ENCODE measurements around the gene SLC2A9.
A peak's percentile ranks its signal among the peaks of the same experiment; 100 is the strongest.

The SLC2A9 gene

GRCh38 chr4:10025230-10025806 is 4.0 kb upstream of the SLC2A9 start:
- Histone ChIP-seq H3K9me3 (ENCODE audit: insufficient read depth, low read depth, low read length) (no peaks in the 10 kb centered on the region), H3K36me3 (ENCODE audit: insufficient read depth, low read depth, low read length) (no peaks in the 10 kb centered on the region), H3K27ac (ENCODE audit: low read length) (no peak overlapping the region), H3K4me1 (ENCODE audit: insufficient read depth, low read length) (no peaks in the 10 kb centered on the region), H3K9ac (ENCODE audit: low read depth, low read length) (no peak overlapping the region), H3K27me3 (ENCODE audit: insufficient read depth, low read length) (peaks cover 11% of the 10 kb centered on the region; the same call in 1 of the 2 replicates), H3K4me3 (ENCODE audit: low read length) (no peak overlapping the region)

DNA sequence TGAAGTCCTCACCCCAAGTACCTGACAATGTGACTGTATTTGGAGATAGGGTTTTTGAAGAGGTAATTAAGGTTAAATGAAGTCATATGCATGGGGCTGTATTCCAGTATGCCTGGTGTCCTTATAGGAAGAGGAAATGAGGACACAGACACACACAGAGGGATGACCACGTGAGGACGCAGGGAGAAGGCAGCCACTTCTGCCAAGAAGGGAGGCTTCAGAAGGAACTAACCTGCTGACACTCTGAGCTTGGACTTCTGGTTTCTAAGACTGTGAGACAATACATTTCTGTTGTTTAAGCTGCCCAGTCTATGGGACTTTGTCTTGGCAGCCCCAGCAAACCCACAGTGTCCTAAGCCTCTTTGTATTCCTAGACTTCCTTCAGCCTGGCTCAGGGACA is 3.0 kb upstream of the SLC2A9 start:
- Histone ChIP-seq H3K4me3 (ENCODE audit: low read length) (no peak overlapping the region), H3K4me1 (ENCODE audit: insufficient read depth, low read length) (no peaks in the 10 kb centered on the region), H3K27ac (ENCODE audit: low read length) (no peak overlapping the region), H3K9me3 (ENCODE audit: insufficient read depth, low read depth, low read length) (no peaks in the 10 kb centered on the region), H3K9ac (ENCODE audit: low read depth, low read length) (no peak overlapping the region), H3K27me3 (ENCODE audit: insufficient read depth, low read length) (peaks cover 21% of the 10 kb centered on the region), H3K36me3 (ENCODE audit: insufficient read depth, low read depth, low read length) (no peaks in the 10 kb centered on the region)

- Histone ChIP-seq H3K9me3 (ENCODE audit: insufficient read depth, low read depth, low read length) (no peaks in the 10 kb centered on the region), H3K4me1 (ENCODE audit: insufficient read depth, low read length) (no peaks in the 10 kb centered on the region), H3K36me3 (ENCODE audit: insufficient read depth, low read depth, low read length) (no peaks in the 10 kb centered on the region), H3K4me3 (ENCODE audit: low read length) (no peak overlapping the region), H3K9ac (ENCODE audit: low read depth, low read length) (no peak overlapping the region), H3K27me3 (ENCODE audit: insufficient read depth, low read length) (peaks cover 25% of the 10 kb centered on the region), H3K27ac (ENCODE audit: low read length) (no peak overlapping the region)
Measured at GRCh38 chr4:10023806-10024205, 2.5 kb upstream of the SLC2A9 start.

- H3K27ac ChIP-seq (ENCODE audit: low read length) = no peak overlapping the region
- H3K4me1 ChIP-seq (ENCODE audit: insufficient read depth, low read length) = no peaks in the 10 kb centered on the region
- no peak overlapping the region for H3K4me3 ChIP-seq (ENCODE audit: low read length)
- no peak overlapping the region for H3K9ac ChIP-seq (ENCODE audit: low read depth, low read length)
- H3K36me3 ChIP-seq (ENCODE audit: insufficient read depth, low read depth, low read length) = no peaks in the 10 kb centered on the region
- peaks cover 25% of the 10 kb centered on the region for H3K27me3 ChIP-seq (ENCODE audit: insufficient read depth, low read length)
- H3K9me3 ChIP-seq (ENCODE audit: insufficient read depth, low read depth, low read length) = no peaks in the 10 kb centered on the region
Measured at GRCh38 chr4:10023050-10023419, 1.7 kb upstream of the SLC2A9 start.

DNA sequence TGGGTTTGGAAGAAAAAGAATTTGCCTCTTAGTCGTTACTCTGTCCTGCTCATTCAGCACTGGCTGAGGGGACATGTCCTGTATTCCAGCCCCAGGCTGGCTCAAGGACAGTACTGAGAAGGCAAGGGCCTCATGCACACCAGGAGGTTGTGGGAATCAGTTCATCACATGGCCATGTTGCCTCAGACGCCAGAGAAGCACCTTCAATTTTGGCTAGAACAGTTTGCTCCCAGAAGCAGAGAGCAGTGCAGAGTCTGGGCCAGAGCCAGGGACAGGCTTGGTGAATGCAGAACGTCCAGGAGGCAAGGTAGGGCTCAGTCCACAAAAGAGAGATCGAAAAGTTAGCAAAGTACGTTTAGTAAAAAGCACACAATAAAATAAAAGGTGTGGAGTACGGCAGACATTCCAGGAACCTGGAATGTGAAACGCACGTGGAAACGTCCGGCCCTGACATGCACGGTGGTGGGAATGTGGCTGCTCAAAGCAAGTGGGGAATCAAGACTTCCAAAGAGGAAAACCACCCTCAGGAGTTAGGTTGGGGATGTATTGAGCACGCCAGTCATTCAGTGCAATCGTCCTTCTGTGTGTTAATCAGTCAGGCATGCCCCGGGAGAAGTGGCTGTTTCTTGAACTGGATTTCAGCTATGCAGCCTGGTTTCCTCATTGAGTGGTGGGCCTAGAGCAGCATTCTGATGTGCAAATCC is 1.2 kb upstream of the SLC2A9 start:
- Histone ChIP-seq H3K4me1 (ENCODE audit: insufficient read depth, low read length) (no peaks in the 10 kb centered on the region), H3K27me3 (ENCODE audit: insufficient read depth, low read length) (peaks cover 25% of the 10 kb centered on the region), H3K9ac (ENCODE audit: low read depth, low read length) (no peak overlapping the region), H3K9me3 (ENCODE audit: insufficient read depth, low read depth, low read length) (no peaks in the 10 kb centered on the region), H3K36me3 (ENCODE audit: insufficient read depth, low read depth, low read length) (no peaks in the 10 kb centered on the region), H3K4me3 (ENCODE audit: low read length) (no peak overlapping the region), H3K27ac (ENCODE audit: low read length) (no peak overlapping the region)

- Histone ChIP-seq H3K4me1 (ENCODE audit: insufficient read depth, low read length) (no peaks in the 10 kb centered on the region), H3K36me3 (ENCODE audit: insufficient read depth, low read depth, low read length) (no peaks in the 10 kb centered on the region), H3K9ac (ENCODE audit: low read depth, low read length) (no peak overlapping the region), H3K27me3 (ENCODE audit: insufficient read depth, low read length) (peaks cover 25% of the 10 kb centered on the region), H3K27ac (ENCODE audit: low read length) (no peak overlapping the region), H3K4me3 (ENCODE audit: low read length) (no peak overlapping the region), H3K9me3 (ENCODE audit: insufficient read depth, low read depth, low read length) (no peaks in the 10 kb centered on the region)
Measured at GRCh38 chr4:10021653-10022023, 341 bp upstream of the SLC2A9 start.

DNA sequence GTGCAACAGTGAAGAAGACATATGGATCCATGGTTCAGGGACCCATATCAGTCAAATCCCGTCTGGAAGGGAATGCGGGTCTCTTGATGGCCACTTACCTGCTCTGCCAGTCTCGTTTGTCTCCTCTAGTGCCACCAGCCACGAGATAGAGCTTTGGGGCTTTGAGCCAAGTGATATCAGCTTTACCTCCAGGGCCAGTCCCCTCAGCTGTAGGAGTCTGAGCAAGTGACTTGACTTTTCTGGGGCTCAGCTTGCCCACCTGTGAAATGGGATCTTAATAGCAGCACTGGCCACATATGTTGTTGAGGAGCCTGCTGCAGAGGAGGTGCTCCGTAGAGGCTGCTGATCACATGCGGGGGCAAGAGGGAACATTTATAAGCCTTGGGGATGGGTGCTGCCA is 1.2 kb downstream of the SLC2A9 start:
- Histone ChIP-seq H3K4me1 (ENCODE audit: insufficient read depth, low read length) (no peaks in the 10 kb centered on the region), H3K27me3 (ENCODE audit: insufficient read depth, low read length) (peaks cover 23% of the 10 kb centered on the region), H3K9ac (ENCODE audit: low read depth, low read length) (no peak overlapping the region), H3K36me3 (ENCODE audit: insufficient read depth, low read depth, low read length) (no peaks in the 10 kb centered on the region), H3K9me3 (ENCODE audit: insufficient read depth, low read depth, low read length) (no peaks in the 10 kb centered on the region), H3K27ac (ENCODE audit: low read length) (no peak overlapping the region), H3K4me3 (ENCODE audit: low read length) (no peak overlapping the region)

DNA sequence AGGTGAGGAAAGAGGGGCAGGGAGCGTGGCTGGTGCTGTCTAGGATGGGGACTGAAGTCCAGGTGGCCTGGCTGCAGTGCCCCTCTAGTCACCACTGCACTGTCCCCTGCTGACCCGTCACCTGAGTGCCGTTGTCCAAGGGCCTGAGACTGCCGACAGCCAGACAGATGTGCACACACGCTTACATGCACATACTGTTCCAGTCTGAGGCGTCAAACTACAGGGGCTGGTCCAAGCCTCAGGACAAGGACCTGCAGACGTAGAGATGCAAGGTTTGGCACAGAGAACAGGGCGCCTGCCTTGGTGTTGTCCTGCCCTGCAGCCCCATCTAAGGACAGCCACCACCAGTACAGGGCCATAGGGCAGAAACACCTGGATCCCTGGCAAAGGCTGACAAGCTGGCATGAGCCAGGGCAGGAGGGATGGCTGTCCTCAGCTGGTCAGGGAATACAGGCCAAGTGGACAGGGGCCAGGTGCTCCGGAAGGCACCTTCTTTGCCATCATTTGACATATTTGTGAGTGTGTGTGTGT is 1.7 kb downstream of the SLC2A9 start:
- Histone ChIP-seq H3K4me1 (ENCODE audit: insufficient read depth, low read length) (no peaks in the 10 kb centered on the region), H3K36me3 (ENCODE audit: insufficient read depth, low read depth, low read length) (no peaks in the 10 kb centered on the region), H3K9ac (ENCODE audit: low read depth, low read length) (peak overlapping the region; percentile 81; the same call in 1 of the 2 replicates), H3K27me3 (ENCODE audit: insufficient read depth, low read length) (peaks cover 19% of the 10 kb centered on the region), H3K9me3 (ENCODE audit: insufficient read depth, low read depth, low read length) (no peaks in the 10 kb centered on the region), H3K4me3 (ENCODE audit: low read length) (peak overlapping the region; percentile 77), H3K27ac (ENCODE audit: low read length) (no peak overlapping the region)

GRCh38 chr4:10018818-10019461 is 2.4 kb downstream of the SLC2A9 start:
- no peaks in the 10 kb centered on the region for H3K36me3 ChIP-seq (ENCODE audit: insufficient read depth, low read depth, low read length)
- peak overlapping the region; percentile 77 for H3K4me3 ChIP-seq (ENCODE audit: low read length)
- peaks cover 17% of the 10 kb centered on the region for H3K27me3 ChIP-seq (ENCODE audit: insufficient read depth, low read length)
- no peak overlapping the region for H3K27ac ChIP-seq (ENCODE audit: low read length)
- H3K9ac ChIP-seq (ENCODE audit: low read depth, low read length) = peak overlapping the region; percentile 81; the same call in 1 of the 2 replicates
- no peaks in the 10 kb centered on the region for H3K4me1 ChIP-seq (ENCODE audit: insufficient read depth, low read length)
- no peaks in the 10 kb centered on the region for H3K9me3 ChIP-seq (ENCODE audit: insufficient read depth, low read depth, low read length)

GRCh38 chr4:10017037-10017893 is 4.0 kb downstream of the SLC2A9 start:
- H3K27ac ChIP-seq (ENCODE audit: low read length) = no peak overlapping the region
- H3K9me3 ChIP-seq (ENCODE audit: insufficient read depth, low read depth, low read length) = no peaks in the 10 kb centered on the region
- peaks cover 17% of the 10 kb centered on the region for H3K27me3 ChIP-seq (ENCODE audit: insufficient read depth, low read length)
- H3K9ac ChIP-seq (ENCODE audit: low read depth, low read length) = no peak overlapping the region
- H3K4me1 ChIP-seq (ENCODE audit: insufficient read depth, low read length) = no peaks in the 10 kb centered on the region
- no peaks in the 10 kb centered on the region for H3K36me3 ChIP-seq (ENCODE audit: insufficient read depth, low read depth, low read length)
- no peak overlapping the region for H3K4me3 ChIP-seq (ENCODE audit: low read length)

DNA sequence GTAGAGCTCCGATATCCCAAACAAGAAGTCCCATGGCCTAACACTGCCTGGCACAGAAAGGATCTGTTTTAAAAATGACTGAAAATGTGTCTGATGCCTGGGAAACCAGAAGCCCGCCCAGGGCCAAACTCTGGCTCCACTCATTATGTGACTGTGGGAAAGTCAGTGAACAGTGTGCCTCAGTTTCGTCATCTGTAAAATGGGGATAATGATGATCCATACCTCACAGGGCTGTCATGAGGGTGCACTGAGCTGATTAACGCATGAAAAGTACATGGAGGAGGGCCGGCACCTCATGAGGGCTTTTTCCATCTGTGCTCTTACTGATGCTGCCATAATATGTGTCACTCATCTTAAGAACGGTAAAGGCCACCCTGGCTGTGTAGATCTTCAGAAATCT is 5.1 kb downstream of the SLC2A9 start:
- no peak overlapping the region for H3K9ac ChIP-seq (ENCODE audit: low read depth, low read length)
- peaks cover 17% of the 10 kb centered on the region for H3K27me3 ChIP-seq (ENCODE audit: insufficient read depth, low read length)
- no peak overlapping the region for H3K27ac ChIP-seq (ENCODE audit: low read length)
- H3K36me3 ChIP-seq (ENCODE audit: insufficient read depth, low read depth, low read length) = no peaks in the 10 kb centered on the region
- H3K9me3 ChIP-seq (ENCODE audit: insufficient read depth, low read depth, low read length) = no peaks in the 10 kb centered on the region
- no peaks in the 10 kb centered on the region for H3K4me1 ChIP-seq (ENCODE audit: insufficient read depth, low read length)
- no peak overlapping the region for H3K4me3 ChIP-seq (ENCODE audit: low read length)
